Karpas-422 (cell line): ENCODE results near the gene MAB21L4. TPM values are rescaled to one million over a fixed set of nuclear protein-coding genes. Genes with fewer than 3 reads are reported as not detected.

Experiments
- DNase-seq: peaks from one replicate; pipeline ENCODE4 v3.0.0-alpha.2; 2015
- H2AFZ ChIP-seq: fragments of 200-600 bp; sonication (generic); 2 replicates; pipeline ENCODE4 v1.6.1; 2014; ENCODE audit warnings: antibody characterized with exemption, low read length, mixed read lengths
- H3K27ac ChIP-seq: fragments of 200-600 bp; sonication (generic); 2 replicates; pipeline ENCODE4 v1.5.1; 2014; ENCODE audit warnings: mild to moderate bottlenecking, low read length, moderate library complexity
- H3K27me3 ChIP-seq: fragments of 200-600 bp; sonication (generic); 2 replicates; pipeline ENCODE4 v1.6.1; 2014; ENCODE audit warnings: low read length, mixed read lengths
- H3K36me3 ChIP-seq: fragments of 200-600 bp; sonication (generic); 2 replicates; pipeline ENCODE4 v1.6.1; 2014; ENCODE audit warnings: low read length, mixed read lengths; ENCODE audit not compliant: insufficient read depth
- H3K4me1 ChIP-seq: fragments of 200-600 bp; sonication (generic); 2 replicates; pipeline ENCODE4 v1.6.1; 2014; ENCODE audit warnings: mild to moderate bottlenecking, low read length, mixed read lengths
- H3K4me2 ChIP-seq: fragments of 200-600 bp; sonication (generic); 2 replicates; pipeline ENCODE4 v1.6.1; 2014; ENCODE audit warnings: low read length, low read depth, mild to moderate bottlenecking; ENCODE audit not compliant: poor library complexity, severe bottlenecking
- H3K4me3 ChIP-seq: fragments of 200-600 bp; sonication (generic); 2 replicates; pipeline ENCODE4 v1.5.1; 2014; ENCODE audit warnings: mild to moderate bottlenecking, antibody characterized with exemption, low read length, mixed read lengths
- H3K79me2 ChIP-seq: fragments of 200-600 bp; sonication (generic); 2 replicates; pipeline ENCODE4 v1.6.1; 2014; ENCODE audit warnings: mild to moderate bottlenecking, low read length, mixed read lengths
- H3K9ac ChIP-seq: fragments of 200-600 bp; sonication (generic); 2 replicates; pipeline ENCODE4 v1.6.0; 2014; ENCODE audit warnings: low read length
- H3K9me2 ChIP-seq: fragments of 200-600 bp; sonication (generic), shearing (Covaris generic); replicated peaks from 2 replicates; pipeline ENCODE4 v1.6.0; 2014; ENCODE audit warnings: mild to moderate bottlenecking, low read length, moderate library complexity; ENCODE audit not compliant: insufficient read depth
- H3K9me3 ChIP-seq: fragments of 300-700, 200-600 bp; sonication (generic); 2 replicates; pipeline ENCODE4 v1.6.1; 2014; ENCODE audit warnings: low read length, mixed read lengths
- H4K20me1 ChIP-seq: fragments of 200-600 bp; sonication (generic); 2 replicates; pipeline ENCODE4 v1.6.1; 2014; ENCODE audit warnings: mild to moderate bottlenecking, antibody characterized with exemption, low read length, low read depth; ENCODE audit not compliant: insufficient read depth
- total RNA-seq: library from RNA; depleted of rRNA; stranded (reverse); fragments of >200 nt; shearing (Covaris generic); gene quantifications from 2 replicates; pipeline ENCODE4 v1.2.3, GENCODE V29; 2014; ENCODE audit warnings: low replicate concordance

The MAB21L4 gene
- total RNA-seq, 1 experiment from 2014 or later = not detected

- Histone ChIP-seq H3K27ac (no peak overlapping the region), H3K4me2 (no peak overlapping the region), H3K4me3 (no peak overlapping the region), H3K79me2 (no peaks in the 10 kb centered on the region), H4K20me1 (no peaks in the 10 kb centered on the region), H2AFZ (no peak overlapping the region), H3K9ac (no peak overlapping the region), H3K9me2 (no peaks in the 10 kb centered on the region), H3K27me3 (no peaks in the 10 kb centered on the region), H3K4me1 (peaks cover 2% of the 10 kb centered on the region; the same call in 1 of the 2 replicates), H3K9me3 (no peaks in the 10 kb centered on the region), H3K36me3 (no peaks in the 10 kb centered on the region)
- DNase-seq = no peak
These were observed 4.3 kb upstream of the MAB21L4 start for GRCh38 chr2:240900141-240900860.

DNA sequence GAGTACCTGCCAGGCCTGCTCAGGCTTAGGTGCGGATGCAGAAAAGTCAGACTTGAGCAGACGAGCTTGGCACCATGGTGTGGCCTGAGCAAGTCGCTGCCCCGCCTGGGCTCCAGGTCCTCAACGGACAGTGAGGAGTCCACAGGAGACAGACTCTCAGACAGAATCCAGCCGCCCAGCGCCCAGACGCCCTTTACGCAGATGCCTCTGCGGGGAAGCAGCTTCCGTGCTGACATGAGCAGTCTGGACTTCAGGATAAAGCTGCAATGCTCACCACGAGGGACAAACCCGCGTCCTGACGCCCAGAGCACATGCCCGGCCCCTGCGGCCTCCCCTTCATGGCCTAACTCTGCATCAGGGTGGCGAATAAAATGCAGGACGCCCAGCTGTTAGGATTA, 3.5 kb upstream of the MAB21L4 start:
- Histone ChIP-seq H3K4me2 (no peak overlapping the region), H2AFZ (no peak overlapping the region), H3K4me3 (no peak overlapping the region), H3K9me3 (no peaks in the 10 kb centered on the region), H3K27ac (no peak overlapping the region), H4K20me1 (no peaks in the 10 kb centered on the region), H3K9me2 (no peaks in the 10 kb centered on the region), H3K36me3 (no peaks in the 10 kb centered on the region), H3K27me3 (no peaks in the 10 kb centered on the region), H3K4me1 (0 out of 2 replicates have a peak, but pooled peaks cover 2% of the 10 kb centered on the region), H3K79me2 (no peaks in the 10 kb centered on the region), H3K9ac (no peak overlapping the region)
- no peak for DNase-seq

- no peak overlapping the region for H3K4me2 ChIP-seq
- no peaks in the 10 kb centered on the region for H4K20me1 ChIP-seq
- no peak overlapping the region for H3K9ac ChIP-seq
- no peaks in the 10 kb centered on the region for H3K36me3 ChIP-seq
- no peaks in the 10 kb centered on the region for H3K27me3 ChIP-seq
- H3K9me2 ChIP-seq = no peaks in the 10 kb centered on the region
- H3K79me2 ChIP-seq = no peaks in the 10 kb centered on the region
- DNase-seq = no peak
- H3K4me1 ChIP-seq = 0 out of 2 replicates have a peak, but pooled peaks cover 2% of the 10 kb centered on the region
- no peak overlapping the region for H3K4me3 ChIP-seq
- H3K27ac ChIP-seq = no peak overlapping the region
- H2AFZ ChIP-seq = no peak overlapping the region
- H3K9me3 ChIP-seq = no peaks in the 10 kb centered on the region
These were observed 2.9 kb upstream of the MAB21L4 start for GRCh38 chr2:240898731-240899467.

GRCh38 chr2:240898108-240898730, 2.3 kb upstream of the MAB21L4 start:
- H3K79me2 ChIP-seq = no peaks in the 10 kb centered on the region

DNA sequence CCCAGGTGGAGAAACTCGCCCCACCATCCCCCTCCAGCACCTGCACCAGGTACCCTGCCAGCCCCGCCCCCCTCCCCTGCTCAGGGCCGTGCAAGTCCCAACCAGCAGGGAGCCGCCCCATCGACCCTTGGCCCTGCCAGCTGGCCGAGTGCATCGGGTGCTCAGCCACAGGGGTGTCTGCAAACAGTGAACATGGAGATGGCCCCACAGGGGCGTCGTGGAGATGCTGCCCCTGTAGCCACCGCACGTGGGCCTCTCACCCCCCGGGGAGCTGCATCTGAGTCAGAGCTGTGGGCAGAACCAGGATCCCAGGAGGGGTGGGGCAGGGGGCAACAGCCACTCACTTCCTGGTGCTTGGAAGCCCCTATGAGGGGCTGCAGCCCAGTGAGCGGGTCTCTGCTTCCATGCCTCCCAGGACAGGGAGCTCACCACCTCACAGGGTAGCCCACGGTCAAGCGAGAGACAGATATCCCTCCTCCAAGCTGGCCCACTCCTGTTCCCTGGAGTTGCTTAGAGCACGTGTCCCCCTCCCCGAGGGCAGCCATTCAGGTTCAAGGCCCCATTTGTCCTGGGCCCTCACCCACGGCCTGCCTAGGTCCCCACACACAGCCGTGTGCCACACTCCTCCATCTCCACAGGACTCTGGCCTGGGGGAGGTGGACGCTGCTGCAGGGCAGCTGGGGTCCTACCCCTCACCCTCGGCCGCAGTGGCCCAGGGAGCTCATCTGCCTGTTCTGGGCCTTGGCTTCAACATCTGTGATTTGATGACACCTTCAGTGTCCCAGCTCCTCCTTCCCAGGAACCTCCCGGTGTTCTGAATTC, 1.1 kb upstream of the MAB21L4 start:
- no peak overlapping the region for H3K27ac ChIP-seq
- no peaks in the 10 kb centered on the region for H3K9me2 ChIP-seq
- H3K4me3 ChIP-seq = no peak overlapping the region
- 0 out of 2 replicates have a peak, but pooled peaks cover 2% of the 10 kb centered on the region for H3K4me1 ChIP-seq
- no peak overlapping the region for H2AFZ ChIP-seq
- no peaks in the 10 kb centered on the region for H3K9me3 ChIP-seq
- no peak for DNase-seq
- H3K9ac ChIP-seq = no peak overlapping the region
- no peaks in the 10 kb centered on the region for H4K20me1 ChIP-seq
- H3K27me3 ChIP-seq = no peaks in the 10 kb centered on the region
- no peaks in the 10 kb centered on the region for H3K79me2 ChIP-seq
- no peak overlapping the region for H3K4me2 ChIP-seq
- H3K36me3 ChIP-seq = no peaks in the 10 kb centered on the region

More at GRCh38 chr2:240898108-240898730, 2.3 kb upstream of the MAB21L4 start:
- Histone ChIP-seq H3K36me3 (no peaks in the 10 kb centered on the region), H3K9me3 (no peaks in the 10 kb centered on the region), H3K4me2 (no peak overlapping the region), H3K9ac (no peak overlapping the region), H2AFZ (no peak overlapping the region), H4K20me1 (no peaks in the 10 kb centered on the region), H3K9me2 (no peaks in the 10 kb centered on the region), H3K27ac (no peak overlapping the region), H3K27me3 (no peaks in the 10 kb centered on the region), H3K4me3 (no peak overlapping the region), H3K4me1 (0 out of 2 replicates have a peak, but pooled peaks cover 2% of the 10 kb centered on the region)
- DNase-seq = no peak

DNA sequence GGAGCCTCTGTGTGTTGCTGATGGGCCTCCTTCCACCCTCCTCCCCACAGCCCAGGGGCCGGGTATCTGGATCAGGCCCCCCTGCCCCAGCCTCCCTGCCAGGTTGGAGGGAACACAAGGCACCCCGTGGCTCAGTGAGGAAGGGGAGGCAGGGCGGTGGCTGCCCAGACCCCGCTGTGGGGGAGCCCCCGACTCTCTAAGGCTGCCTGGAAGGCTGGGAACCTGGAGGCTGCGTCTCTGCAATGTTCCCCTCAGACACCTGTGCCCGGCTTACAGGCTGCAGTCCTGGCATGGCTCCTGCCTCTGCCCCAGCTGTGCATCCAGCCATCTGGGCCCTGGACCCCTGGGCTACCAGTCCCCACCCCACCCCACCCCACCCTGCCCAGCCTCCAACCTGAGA, 438 bp upstream of the MAB21L4 start:
- Histone ChIP-seq H3K9ac (no peak overlapping the region), H3K27me3 (no peaks in the 10 kb centered on the region), H3K36me3 (no peaks in the 10 kb centered on the region), H2AFZ (no peak overlapping the region), H3K4me3 (no peak overlapping the region), H3K9me3 (no peaks in the 10 kb centered on the region), H3K79me2 (no peaks in the 10 kb centered on the region), H3K27ac (no peak overlapping the region), H3K4me1 (0 out of 2 replicates have a peak, but pooled peaks cover 2% of the 10 kb centered on the region), H3K9me2 (no peaks in the 10 kb centered on the region), H3K4me2 (no peak overlapping the region), H4K20me1 (no peaks in the 10 kb centered on the region)
- DNase-seq = no peak

GRCh38 chr2:240894836-240895558, 959 bp downstream of the MAB21L4 start:
- DNase-seq = no peak
- no peaks in the 10 kb centered on the region for H4K20me1 ChIP-seq
- no peak overlapping the region for H3K4me3 ChIP-seq
- no peak overlapping the region for H2AFZ ChIP-seq
- no peaks in the 10 kb centered on the region for H3K36me3 ChIP-seq
- no peaks in the 10 kb centered on the region for H3K9me2 ChIP-seq
- H3K4me2 ChIP-seq = no peak overlapping the region
- H3K27ac ChIP-seq = no peak overlapping the region
- no peaks in the 10 kb centered on the region for H3K4me1 ChIP-seq
- H3K9ac ChIP-seq = no peak overlapping the region
- H3K9me3 ChIP-seq = no peaks in the 10 kb centered on the region
- H3K27me3 ChIP-seq = no peaks in the 10 kb centered on the region
- H3K79me2 ChIP-seq = no peaks in the 10 kb centered on the region
